HEK293 (cell line): Measurements from ENCODE around the gene SNRNP40.

Source experiments
- CTCF ChIP-seq: fragments of 450-650 bp; formaldehyde crosslinking; IDR thresholded peaks from 2 replicates; pipeline ENCODE4 v1.5.1; 2016; ENCODE audit warnings: missing biosample characterization, missing genetic modification characterization
- ZNF138 ChIP-seq: fragments of 450-650 bp; formaldehyde crosslinking; IDR thresholded peaks from 2 replicates; pipeline ENCODE4 v1.5.1; 2016; ENCODE audit warnings: missing biosample characterization, missing genetic modification characterization, borderline replicate concordance
- ZNF324 ChIP-seq: fragments of 450-650 bp; formaldehyde crosslinking; IDR thresholded peaks from 2 replicates; pipeline ENCODE4 v1.5.1; 2016; ENCODE audit warnings: missing biosample characterization, missing genetic modification characterization
- ZNF677 ChIP-seq: fragments of 450-650 bp; IDR thresholded peaks from 2 replicates; pipeline ENCODE4 v1.5.0; 2018; ENCODE audit warnings: missing biosample characterization, mild to moderate bottlenecking, missing genetic modification characterization, moderate library complexity

DNA sequence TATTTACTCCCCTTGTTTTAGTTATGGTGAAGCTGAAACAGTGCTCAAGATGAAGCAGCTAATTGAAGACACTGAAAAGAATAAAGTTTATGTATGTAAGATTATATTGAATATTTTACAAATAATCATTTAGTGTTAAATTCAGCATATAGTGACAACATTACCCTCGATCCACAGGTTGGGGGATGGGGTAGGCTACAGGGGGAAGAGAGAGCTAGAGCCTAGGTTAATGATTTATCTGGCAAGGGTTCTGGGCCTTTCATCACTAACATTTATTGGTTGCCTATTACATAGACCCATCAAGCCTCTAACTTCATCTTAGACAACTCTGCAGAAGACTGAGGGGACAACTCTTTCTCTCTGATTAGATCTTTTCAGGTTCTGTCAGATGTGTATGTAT is 21.6 kb upstream of the SNRNP40 start:
- TF ChIP-seq ZNF324, result no peak
- no peak for TF ChIP-seq ZNF677 (tag by site-specific recombination)
- TF ChIP-seq CTCF, result no peak
- no peak for TF ChIP-seq ZNF138 (tag by site-specific recombination)
